Lung (tissue), 12 donors: ENCODE measurements around the gene EVI2B. TPM values are rescaled to one million over a fixed set of nuclear protein-coding genes. Genes with fewer than 3 reads are reported as not detected.

Experiments
- ATAC-seq: fragments of 200-7000 bp; cut with Tn5 transposase; one replicate; pipeline ENCODE4 v1.9.1; 2020; ENCODE audit warnings: moderate number of reproducible peaks; ENCODE audit not compliant: insufficient read depth, low FRiP score
- DNase-seq, 3 donors: peaks; one replicate each; pipeline ENCODE4 v3.0.0-alpha.2; 2013 to 2017
- H3K27ac ChIP-seq, 2 donors: one replicate each; pipeline ENCODE4 v1.5.1; 2013; ENCODE audit warnings: mild to moderate bottlenecking in 2 of 2, moderate library complexity in 2 of 2, control low read depth in 1 of 2, inconsistent platforms in 1 of 2, low read depth in 1 of 2, low read length in 1 of 2
- H3K27me3 ChIP-seq, 3 donors: one replicate each; pipeline ENCODE4 v1.5.1; 2013; ENCODE audit warnings: low read length in 2 of 3; ENCODE audit not compliant: control insufficient read depth in 3 of 3, insufficient read depth in 3 of 3
- H3K36me3 ChIP-seq, 4 donors: one replicate each; pipeline ENCODE4 v1.5.1; 2013; ENCODE audit warnings: low read length in 4 of 4, mild to moderate bottlenecking in 1 of 4, moderate library complexity in 1 of 4; ENCODE audit not compliant: control insufficient read depth in 4 of 4, insufficient read depth in 4 of 4
- H3K4me1 ChIP-seq, 5 donors: one replicate each; pipeline ENCODE4 v1.5.1; 2013; ENCODE audit warnings: low read length in 5 of 5, mild to moderate bottlenecking in 2 of 5, moderate library complexity in 1 of 5; ENCODE audit not compliant: control insufficient read depth in 5 of 5, insufficient read depth in 5 of 5
- H3K4me3 ChIP-seq: one replicate; pipeline ENCODE4 v1.5.1; 2013; ENCODE audit warnings: mild to moderate bottlenecking, control low read depth, moderate library complexity
- H3K9ac ChIP-seq, 2 donors: one replicate each; pipeline ENCODE4 v1.5.1; 2013; ENCODE audit warnings: low read length in 2 of 2, control low read depth in 1 of 2; ENCODE audit not compliant: insufficient read depth in 1 of 2
- H3K9me3 ChIP-seq, 4 donors: one replicate each; pipeline ENCODE4 v1.5.1; 2013; ENCODE audit warnings: low read length in 3 of 4, mild to moderate bottlenecking in 1 of 4, moderate library complexity in 1 of 4; ENCODE audit not compliant: control insufficient read depth in 4 of 4, insufficient read depth in 3 of 4
- WGBS, 2 donors: extraction: QIAGEN DNeasy Blood & Tissue Kit; methylation state at CpG; one replicate each; pipeline ENCODE4 v1.1.7; 2013; 5-methylcytosine and 5-hydroxymethylcytosine counted together
- polyA plus RNA-seq, 2 donors: library from polyadenylated mRNA; stranded (reverse); fragments of 200-250 nt; gene quantifications; one replicate each; pipeline ENCODE4 v1.2.1, GENCODE V29; 2013
- total RNA-seq, 2 donors: library from RNA; depleted of rRNA in 1 of 2; stranded (reverse); fragments of >200 nt in 1 of 2; gene quantifications; one replicate each; pipeline ENCODE4 v1.2.1, GENCODE V29; 2014 to 2021
- TF ChIP-seq, protein P1 (sequence below): IDR thresholded peaks from 2 replicates; pipeline ENCODE4 v1.5.1; 2012; ENCODE audit warnings: mild to moderate bottlenecking; ENCODE audit errors: control extremely low read depth, extremely low read depth
- donor health status: control.
- donor health status: control.
- donor health status: Bipolar disorder and iron deficiency.
- donor health status: healthy.
- donor health status: DM: yes; HTN: yes; CAD: no.

EVI2B gene
- total and polyA plus RNA-seq, 4 donors: 8.1 to 86.9 (median 27.9) TPM

DNA sequence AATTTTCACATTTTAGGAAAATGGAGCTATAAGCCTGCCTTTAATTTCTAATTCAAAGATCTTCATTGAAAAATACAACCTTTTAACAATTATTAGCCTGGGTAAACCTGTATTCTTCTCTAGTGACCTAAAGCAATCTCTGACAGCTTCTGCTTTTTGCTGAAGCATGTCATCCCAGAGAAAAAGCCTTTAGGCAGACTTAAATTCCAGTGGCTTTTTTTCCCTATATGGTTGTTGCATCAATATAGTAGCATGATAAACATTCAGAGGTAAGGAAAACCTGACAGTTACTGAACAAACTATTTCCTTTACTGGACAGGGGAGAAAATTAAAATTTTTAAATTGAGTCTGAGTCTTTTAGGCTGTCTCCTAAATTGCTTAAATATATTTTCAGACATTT, 15.4 kb upstream of the EVI2B start:
- Histone ChIP-seq H3K36me3 (peaks cover 0 to 17% (median 7%) of the 10 kb centered on the region in 4 donors), H3K9ac (no peak overlapping the region), H3K4me3 (no peak overlapping the region), H3K27ac (no peak overlapping the region), H3K27me3 (no peaks in the 10 kb centered on the region), H3K9me3 (no peaks in the 10 kb centered on the region), H3K4me1 (no peaks in the 10 kb centered on the region)
- TF ChIP-seq, protein P1, sequence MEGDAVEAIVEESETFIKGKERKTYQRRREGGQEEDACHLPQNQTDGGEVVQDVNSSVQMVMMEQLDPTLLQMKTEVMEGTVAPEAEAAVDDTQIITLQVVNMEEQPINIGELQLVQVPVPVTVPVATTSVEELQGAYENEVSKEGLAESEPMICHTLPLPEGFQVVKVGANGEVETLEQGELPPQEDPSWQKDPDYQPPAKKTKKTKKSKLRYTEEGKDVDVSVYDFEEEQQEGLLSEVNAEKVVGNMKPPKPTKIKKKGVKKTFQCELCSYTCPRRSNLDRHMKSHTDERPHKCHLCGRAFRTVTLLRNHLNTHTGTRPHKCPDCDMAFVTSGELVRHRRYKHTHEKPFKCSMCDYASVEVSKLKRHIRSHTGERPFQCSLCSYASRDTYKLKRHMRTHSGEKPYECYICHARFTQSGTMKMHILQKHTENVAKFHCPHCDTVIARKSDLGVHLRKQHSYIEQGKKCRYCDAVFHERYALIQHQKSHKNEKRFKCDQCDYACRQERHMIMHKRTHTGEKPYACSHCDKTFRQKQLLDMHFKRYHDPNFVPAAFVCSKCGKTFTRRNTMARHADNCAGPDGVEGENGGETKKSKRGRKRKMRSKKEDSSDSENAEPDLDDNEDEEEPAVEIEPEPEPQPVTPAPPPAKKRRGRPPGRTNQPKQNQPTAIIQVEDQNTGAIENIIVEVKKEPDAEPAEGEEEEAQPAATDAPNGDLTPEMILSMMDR: no peak
- no peak for DNase-seq
- no peak for ATAC-seq

DNA sequence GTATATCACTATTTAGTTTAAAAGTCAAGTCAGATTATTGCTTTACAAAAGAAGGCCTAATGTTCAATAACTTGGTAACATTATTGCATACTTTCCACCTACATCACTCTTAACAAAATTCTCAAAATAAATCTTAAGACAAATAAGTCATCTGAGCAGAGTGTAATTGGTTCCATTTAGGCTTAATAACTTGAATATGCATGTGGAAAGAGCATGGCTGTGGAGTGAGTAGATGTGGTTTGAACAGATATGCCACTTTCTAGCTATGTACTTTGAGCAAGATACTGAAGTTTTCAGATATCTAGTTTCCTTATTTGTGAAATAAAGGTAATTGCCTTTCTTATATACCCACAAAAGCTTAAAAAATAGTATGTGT, 14.3 kb upstream of the EVI2B start:
- H3K4me3 ChIP-seq: no peak overlapping the region
- H3K9ac ChIP-seq: no peak overlapping the region
- H3K27me3 ChIP-seq: no peaks in the 10 kb centered on the region
- ATAC-seq (no peak), DNase-seq (no peak)
- H3K4me1 ChIP-seq: no peaks in the 10 kb centered on the region
- no peaks in the 10 kb centered on the region for H3K9me3 ChIP-seq
- H3K36me3 ChIP-seq: peaks cover 0 to 14% (median 7%) of the 10 kb centered on the region in 4 donors
- TF ChIP-seq, protein P1: no peak
- no peak overlapping the region for H3K27ac ChIP-seq

DNA sequence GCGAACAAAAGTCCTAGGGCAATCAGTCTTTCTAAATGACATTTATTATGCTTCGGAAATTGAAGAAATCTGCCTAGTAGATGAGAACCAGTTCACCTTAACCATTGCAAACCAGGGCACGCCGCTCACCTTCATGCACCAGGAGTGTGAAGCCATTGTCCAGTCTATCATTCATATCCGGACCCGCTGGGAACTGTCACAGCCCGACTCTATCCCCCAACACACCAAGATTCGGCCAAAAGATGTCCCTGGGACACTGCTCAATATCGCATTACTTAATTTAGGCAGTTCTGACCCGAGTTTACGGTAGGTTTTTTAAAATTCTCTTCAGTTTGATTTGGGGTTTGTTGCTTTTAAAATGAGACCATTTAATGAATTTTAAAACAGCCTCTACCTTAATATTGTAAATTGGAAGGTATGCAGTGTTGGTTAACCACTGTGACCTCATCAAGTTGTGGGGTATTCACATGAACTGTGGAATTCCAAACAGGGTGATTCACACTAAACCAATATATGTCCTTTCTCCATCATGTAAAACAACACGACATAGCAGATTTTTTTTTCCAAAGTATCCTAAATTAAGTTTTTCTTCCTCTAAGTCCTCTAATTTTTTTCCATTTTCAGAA, 13.8 kb upstream of the EVI2B start:
- H3K27me3 ChIP-seq: no peaks in the 10 kb centered on the region
- no peak overlapping the region for H3K4me3 ChIP-seq
- ATAC-seq (no peak), DNase-seq (no peak)
- 95 to 98% methylated on average over 12 of the region's 12 CpGs for WGBS, 2 donors
- no peak overlapping the region for H3K9ac ChIP-seq
- H3K36me3 ChIP-seq: peaks cover 0 to 14% (median 7%) of the 10 kb centered on the region in 4 donors
- H3K9me3 ChIP-seq: no peaks in the 10 kb centered on the region
- no peak overlapping the region for H3K27ac ChIP-seq
- no peaks in the 10 kb centered on the region for H3K4me1 ChIP-seq
- TF ChIP-seq, protein P1: no peak

DNA sequence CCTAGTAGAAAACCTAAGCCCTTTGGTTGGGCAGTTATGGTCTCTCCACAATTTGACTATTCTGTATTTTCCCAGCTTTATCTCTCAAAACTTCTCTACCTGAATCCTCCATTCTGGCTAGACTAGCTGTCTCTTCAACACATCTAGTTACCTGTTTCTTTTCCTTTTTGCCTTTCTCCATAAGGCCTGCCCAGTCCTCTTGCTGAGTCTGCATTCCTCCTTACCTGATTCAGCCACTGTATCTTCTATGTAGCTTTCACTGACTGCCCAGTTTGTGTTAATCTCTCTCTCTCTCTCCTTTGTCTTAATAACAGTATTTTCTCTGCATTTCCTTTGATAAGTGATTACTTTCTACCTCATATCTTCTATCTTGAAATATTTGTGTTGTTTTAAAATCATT, 9.7 kb upstream of the EVI2B start:
- DNase-seq: no peak
- Histone ChIP-seq H3K9me3 (no peaks in the 10 kb centered on the region), H3K27me3 (no peaks in the 10 kb centered on the region), H3K27ac (no peak overlapping the region), H3K4me1 (no peaks in the 10 kb centered on the region), H3K4me3 (no peak overlapping the region), H3K9ac (no peak overlapping the region), H3K36me3 (peaks cover 0 to 14% (median 6%) of the 10 kb centered on the region in 4 donors)
- ATAC-seq: no peak
- TF ChIP-seq, protein P1: no peak
